Gastroesophageal sphincter (tissue), 4 donors: Measurements from ENCODE around the gene ATP10A. TPM values are rescaled to one million over a fixed set of nuclear protein-coding genes. Genes with fewer than 3 reads are reported as not detected.
"Not testable (repeated sequence)": the region's sequence is repeated elsewhere in the genome, so short reads cannot be mapped to it uniquely, and the experiment has no call there.

Experiments used
- ATAC-seq: fragments of 150-250 bp; one replicate; pipeline ENCODE4 v1.9.1; 2016; ENCODE audit warnings: mild to moderate bottlenecking, moderate library complexity
- H3K27ac ChIP-seq, 4 donors: fragments of 200-600 bp; sonication (generic) in 3 of 4; 1 replicate in 3 of 4; 2 replicates in 1 of 4; pipeline ENCODE4 v1.5.1; 2016 to 2019
- H3K27me3 ChIP-seq: fragments of 200-600 bp; sonication (generic); one replicate; pipeline ENCODE4 v1.5.1; 2019
- H3K36me3 ChIP-seq, 2 donors: fragments of 200-600 bp; sonication (generic); one replicate each; pipeline ENCODE4 v1.5.1; 2019; ENCODE audit warnings: control low read depth in 1 of 2
- H3K4me1 ChIP-seq, 3 donors: fragments of 200-600 bp; sonication (generic); 1 replicate in 2 of 3; 2 replicates in 1 of 3; pipeline ENCODE4 v1.5.1; 2016 to 2019; ENCODE audit warnings: control low read depth in 2 of 3
- H3K4me3 ChIP-seq, 2 donors: fragments of 200-600 bp; sonication (generic); one replicate each; pipeline ENCODE4 v1.5.1; 2019; ENCODE audit warnings: mild to moderate bottlenecking in 1 of 2, moderate library complexity in 1 of 2
- H3K9me3 ChIP-seq, 3 donors: fragments of 200-600 bp; sonication (generic); one replicate each; pipeline ENCODE4 v1.5.1; 2017 to 2019; ENCODE audit warnings: control low read depth in 2 of 3
- EP300 ChIP-seq: sonication (generic); formaldehyde crosslinking; IDR thresholded peaks from one replicate; pipeline ENCODE4 v1.6.1; 2017; ENCODE audit warnings: antibody characterized with exemption, mild to moderate bottlenecking
- POLR2A ChIP-seq, 2 donors: fragments of 450-650 bp; IDR thresholded peaks; one replicate each; pipeline ENCODE4 v1.6.1; 2017; ENCODE audit warnings: antibody characterized with exemption in 2 of 2, mild to moderate bottlenecking in 2 of 2, moderate library complexity in 1 of 2
- POLR2AphosphoS5 ChIP-seq: sonication (generic); formaldehyde crosslinking; IDR thresholded peaks from one replicate; pipeline ENCODE4 v1.6.1; 2017; ENCODE audit warnings: antibody characterized with exemption
- WGBS, 2 donors: methylation state at CpG; one replicate each; pipeline ENCODE4 v1.1.5; 2018; ENCODE audit warnings: low coverage in 1 of 2; 5-methylcytosine and 5-hydroxymethylcytosine counted together
- total RNA-seq, 4 donors: library from RNA; depleted of rRNA; stranded (reverse); fragments of >200 nt; gene quantifications; one replicate each; pipeline ENCODE4 v1.1.0, GENCODE V29; 2016
- TF ChIP-seq, protein P1 (sequence below), 4 experiments: fragments of 200-600 bp in 2 of 4; fragments of 450-650 bp in 2 of 4; sonication (generic) in 1 of 4; IDR thresholded peaks; one replicate each; pipeline ENCODE4 v1.5.1; 2017 to 2019; ENCODE audit warnings: antibody characterized with exemption in 4 of 4, mild to moderate bottlenecking in 2 of 4, moderate library complexity in 2 of 4

ATP10A gene
- total RNA-seq, 4 donors from 2014 or later = 22.9 to 41.8 (median 24.6) TPM

- Histone ChIP-seq H3K4me3 (no peak overlapping the region), H3K36me3 (peaks cover 0 to 12% of the 10 kb centered on the region in 2 donors), H3K27ac (peak overlapping the region in 2 of 4 donors; percentile 19 to 37), H3K9me3 (no peaks in the 10 kb centered on the region), H3K4me1 (peaks cover 0 to 28% (median 11%) of the 10 kb centered on the region in 3 donors), H3K27me3 (no peaks in the 10 kb centered on the region)
- 45 to 65% methylated on average over 4 to 6 of the region's 13 CpGs for WGBS, 2 donors
- TF ChIP-seq POLR2A (IDR thresholded peaks at IDR 0.05) (no peak), EP300 (no peak), POLR2AphosphoS5 (peak; percentile 14)
- TF ChIP-seq, protein P1, sequence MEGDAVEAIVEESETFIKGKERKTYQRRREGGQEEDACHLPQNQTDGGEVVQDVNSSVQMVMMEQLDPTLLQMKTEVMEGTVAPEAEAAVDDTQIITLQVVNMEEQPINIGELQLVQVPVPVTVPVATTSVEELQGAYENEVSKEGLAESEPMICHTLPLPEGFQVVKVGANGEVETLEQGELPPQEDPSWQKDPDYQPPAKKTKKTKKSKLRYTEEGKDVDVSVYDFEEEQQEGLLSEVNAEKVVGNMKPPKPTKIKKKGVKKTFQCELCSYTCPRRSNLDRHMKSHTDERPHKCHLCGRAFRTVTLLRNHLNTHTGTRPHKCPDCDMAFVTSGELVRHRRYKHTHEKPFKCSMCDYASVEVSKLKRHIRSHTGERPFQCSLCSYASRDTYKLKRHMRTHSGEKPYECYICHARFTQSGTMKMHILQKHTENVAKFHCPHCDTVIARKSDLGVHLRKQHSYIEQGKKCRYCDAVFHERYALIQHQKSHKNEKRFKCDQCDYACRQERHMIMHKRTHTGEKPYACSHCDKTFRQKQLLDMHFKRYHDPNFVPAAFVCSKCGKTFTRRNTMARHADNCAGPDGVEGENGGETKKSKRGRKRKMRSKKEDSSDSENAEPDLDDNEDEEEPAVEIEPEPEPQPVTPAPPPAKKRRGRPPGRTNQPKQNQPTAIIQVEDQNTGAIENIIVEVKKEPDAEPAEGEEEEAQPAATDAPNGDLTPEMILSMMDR (IDR thresholded peaks at IDR 0.05) = no peak
- no peak for ATAC-seq
These were observed 101.0 kb downstream of the ATP10A start for GRCh38 chr15:25761971-25762662.

- Histone ChIP-seq H3K4me3 (no peak overlapping the region), H3K4me1 (peaks cover 0 to 35% (median 11%) of the 10 kb centered on the region in 3 donors), H3K36me3 (no peaks in the 10 kb centered on the region), H3K9me3 (no peaks in the 10 kb centered on the region), H3K27ac (no peak overlapping the region), H3K27me3 (no peaks in the 10 kb centered on the region)
- 90 to 94% methylated on average over 2 to 4 of the region's 4 CpGs for WGBS, 2 donors
- TF ChIP-seq EP300 = no peak
- no peak for TF ChIP-seq POLR2A (IDR thresholded peaks at IDR 0.05)
- TF ChIP-seq POLR2AphosphoS5 = no peak
- TF ChIP-seq, protein P1 (IDR thresholded peaks at IDR 0.05) = no peak
- no peak for ATAC-seq
These were observed 103.7 kb downstream of the ATP10A start for GRCh38 chr15:25759421-25759820.

DNA sequence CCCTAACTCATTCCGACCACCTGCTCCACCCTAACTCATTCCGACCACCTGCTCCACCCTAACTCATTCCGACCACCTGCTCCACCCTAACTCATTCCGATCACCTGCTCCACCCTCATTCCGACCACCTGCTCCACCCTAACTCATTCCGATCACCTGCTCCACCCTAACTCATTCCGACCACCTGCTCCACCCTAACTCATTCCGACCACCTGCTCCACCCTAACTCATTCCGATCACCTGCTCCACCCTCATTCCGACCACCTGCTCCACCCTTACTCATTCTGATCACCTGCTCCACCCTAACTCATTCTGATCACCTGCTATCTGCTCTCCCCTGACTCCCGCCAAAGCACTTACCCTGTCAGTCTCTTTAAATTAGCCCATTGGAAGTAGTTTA lies 104.5 kb downstream of the ATP10A start:
- H3K27me3 ChIP-seq, H3K36me3 ChIP-seq, H3K27ac ChIP-seq, H3K9me3 ChIP-seq, H3K4me3 ChIP-seq, ATAC-seq: not testable (repeated sequence)
- 95 to 96% methylated on average over 9 to 10 of the region's 11 CpGs for WGBS, 2 donors
- peaks cover 0 to 35% (median 11%) of the 10 kb centered on the region in 3 donors for H3K4me1 ChIP-seq

DNA sequence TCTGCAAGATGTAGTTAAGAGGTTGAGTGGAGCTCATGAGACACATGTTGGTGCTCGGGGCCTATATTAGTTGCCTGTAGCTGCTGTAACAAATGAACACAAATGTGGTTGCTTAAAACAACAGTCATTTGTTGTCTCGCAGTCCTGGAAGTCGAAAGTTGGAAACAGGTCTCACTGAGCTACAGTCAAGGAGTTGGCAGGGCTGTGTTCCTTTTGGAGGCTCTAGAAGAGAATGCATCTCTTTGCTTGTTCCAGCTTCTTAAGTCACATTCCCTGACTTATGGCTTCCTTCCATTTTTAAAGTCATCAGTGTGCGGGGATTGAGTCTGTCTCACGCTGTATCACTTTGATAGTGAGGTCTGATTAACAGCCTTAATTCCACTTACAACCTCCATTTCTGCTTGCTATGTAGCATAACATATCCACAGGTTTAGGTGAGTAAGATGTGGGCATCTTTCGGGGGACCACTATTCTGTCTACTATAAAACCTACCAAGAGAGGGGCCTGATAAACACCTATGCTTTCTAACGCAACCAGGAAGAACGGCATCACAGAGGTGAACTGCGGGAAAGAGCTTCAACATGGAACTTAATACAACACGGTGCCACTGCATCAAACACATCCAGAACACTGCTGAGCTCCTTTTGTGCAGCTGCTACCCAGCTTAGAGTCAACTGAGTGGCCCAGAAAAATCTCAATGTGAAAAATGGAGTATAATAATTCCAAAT lies 119.4 kb downstream of the ATP10A start:
- H3K27ac ChIP-seq = peak overlapping the region in 3 of 4 donors; percentile 13 to 53 (median 47)
- WGBS, 2 donors = 72 to 85% methylated on average over 9 to 10 of the region's 10 CpGs
- peaks cover 0 to 10% (median 0%) of the 10 kb centered on the region in 3 donors for H3K9me3 ChIP-seq
- no peaks in the 10 kb centered on the region for H3K36me3 ChIP-seq
- no peak for TF ChIP-seq EP300
- TF ChIP-seq, protein P1 (IDR thresholded peaks at IDR 0.05) = no peak
- TF ChIP-seq POLR2AphosphoS5 = no peak
- TF ChIP-seq POLR2A (IDR thresholded peaks at IDR 0.05) = no peak
- H3K4me3 ChIP-seq = no peak overlapping the region
- no peaks in the 10 kb centered on the region for H3K27me3 ChIP-seq
- ATAC-seq = peak; percentile 30
- peaks cover 0 to 49% (median 0%) of the 10 kb centered on the region in 3 donors for H3K4me1 ChIP-seq

- ATAC-seq = peak; percentile 20
- Histone ChIP-seq H3K27ac (peak overlapping the region in 3 of 4 donors; percentile 47 to 61 (median 53)), H3K9me3 (peaks cover 0 to 3% (median 0%) of the 10 kb centered on the region in 3 donors), H3K4me1 (peaks cover 2 to 57% (median 5%) of the 10 kb centered on the region in 3 donors), H3K36me3 (no peaks in the 10 kb centered on the region), H3K4me3 (no peak overlapping the region), H3K27me3 (no peaks in the 10 kb centered on the region)
- TF ChIP-seq EP300 = no peak
- no peak for TF ChIP-seq POLR2A (IDR thresholded peaks at IDR 0.05)
- TF ChIP-seq POLR2AphosphoS5 = no peak
- TF ChIP-seq, protein P1 (IDR thresholded peaks at IDR 0.05) = no peak
- WGBS, 2 donors = 52 to 59% methylated on average over 3 to 5 of the region's 9 CpGs
These were observed 120.2 kb downstream of the ATP10A start for GRCh38 chr15:25742776-25743547.
